ACHN (cell line): ENCODE measurements around the gene PREP.
"Not testable (repeated sequence)": the region's sequence is repeated elsewhere in the genome, so short reads cannot be mapped to it uniquely, and the experiment has no call there.

Experiments
- DNase-seq: peaks from one replicate; pipeline ENCODE4 v3.0.0-alpha.2; 2015
- in situ Hi-C: cut with HindIII; loops from 2 replicates; pipeline ENCODE4 v1.10.0; 2017; ENCODE audit warnings: low sequenced_read_pairs, low pct_ligation_motif_present, low pct_unique_long_range_greater_than_20kb

PREP gene

GRCh38 chr6:105402939-105403935, at the start of gene PREP:
Gene PREP, minus strand, starts transcription at chr6:105403082. Its CDS starts 191 bp downstream, at chr6:105402891.
- DNase-seq = peak; percentile 80
- in situ Hi-C loops = no loop called here

DNA sequence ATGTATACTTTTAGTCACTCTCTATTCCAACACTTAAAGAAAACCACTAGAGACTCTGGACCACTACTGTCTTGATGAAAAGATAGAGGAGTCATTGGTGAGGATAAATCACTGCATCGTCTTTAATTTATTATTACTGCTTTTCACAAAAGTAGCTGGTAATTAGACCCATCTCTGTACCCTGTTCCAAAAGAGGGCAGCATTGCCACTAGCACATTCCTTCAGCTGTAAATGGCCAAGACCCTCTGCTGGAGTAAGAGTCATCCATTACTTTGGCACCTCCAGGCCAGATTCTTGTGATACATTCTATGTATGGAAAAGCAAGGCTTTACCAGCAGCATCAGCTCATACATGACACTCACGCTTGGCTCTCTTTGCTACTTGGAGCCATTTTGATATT, 49.5 kb upstream of the PREP start:
- in situ Hi-C loops = no loop called here

DNA sequence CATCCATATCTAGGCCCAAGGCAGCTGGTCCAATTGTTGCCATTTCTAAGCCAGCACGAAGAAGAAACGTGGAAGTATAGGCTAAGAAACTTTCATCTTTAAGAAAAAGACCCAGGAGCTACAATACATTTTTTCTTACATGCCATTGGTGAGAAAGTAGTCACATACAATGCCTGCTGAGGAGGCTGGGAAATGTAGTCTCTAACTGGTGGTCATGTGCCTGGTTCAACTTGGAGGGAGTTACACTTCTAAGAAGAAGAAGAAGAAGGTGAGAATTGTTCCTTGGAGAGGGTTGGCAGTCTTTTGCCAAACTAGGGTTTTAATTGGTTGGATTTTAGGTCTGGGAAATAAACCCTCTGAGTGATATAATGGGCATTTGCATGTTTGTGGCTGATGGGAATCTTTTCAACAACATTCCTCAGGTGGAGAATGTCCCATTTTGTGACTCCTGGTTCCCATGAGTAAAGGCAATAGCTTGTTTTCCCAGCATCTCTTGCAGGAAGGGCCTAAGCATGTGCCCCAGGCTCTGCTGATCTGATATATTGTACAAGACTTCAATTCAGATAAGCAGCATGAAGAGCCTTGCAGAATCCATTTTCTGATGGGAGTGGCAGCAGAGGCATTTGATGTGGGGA, 47.0 kb upstream of the PREP start:
- in situ Hi-C loops = no loop called here

More for the DNA sequence above, 49.5 kb upstream of the PREP start:
- DNase-seq = no peak

GRCh38 chr6:105445481-105445880, 42.6 kb upstream of the PREP start:
- in situ Hi-C loops = no loop called here
- DNase-seq = no peak

More for the DNA sequence above, 47.0 kb upstream of the PREP start:
- DNase-seq = no peak

DNA sequence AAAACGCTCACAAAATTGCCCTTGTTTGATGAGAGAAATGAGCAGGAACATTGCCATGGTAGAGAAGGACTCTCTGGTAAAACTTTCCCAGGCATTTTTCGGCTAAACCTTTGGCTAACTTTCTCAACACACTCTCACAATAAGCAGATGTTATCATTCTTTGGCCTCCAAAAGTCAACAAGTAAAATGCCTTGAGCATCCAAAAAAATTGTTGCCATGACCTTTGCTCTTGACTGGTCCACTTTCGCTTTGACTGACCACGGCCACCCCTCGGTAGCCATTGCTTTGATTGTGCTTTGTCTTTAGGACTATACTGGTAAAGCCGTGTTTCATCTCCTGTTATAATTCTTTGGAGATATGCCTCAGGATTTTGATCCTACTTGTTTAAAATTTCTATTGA, 41.1 kb upstream of the PREP start:
- DNase-seq = no peak
- in situ Hi-C loops = no loop called here

GRCh38 chr6:105442369-105442768, 39.5 kb upstream of the PREP start:
- DNase-seq = no peak
- in situ Hi-C loops = no loop called here

GRCh38 chr6:105437236-105437635, 34.4 kb upstream of the PREP start:
- in situ Hi-C loops = no loop called here
- no peak for DNase-seq

DNA sequence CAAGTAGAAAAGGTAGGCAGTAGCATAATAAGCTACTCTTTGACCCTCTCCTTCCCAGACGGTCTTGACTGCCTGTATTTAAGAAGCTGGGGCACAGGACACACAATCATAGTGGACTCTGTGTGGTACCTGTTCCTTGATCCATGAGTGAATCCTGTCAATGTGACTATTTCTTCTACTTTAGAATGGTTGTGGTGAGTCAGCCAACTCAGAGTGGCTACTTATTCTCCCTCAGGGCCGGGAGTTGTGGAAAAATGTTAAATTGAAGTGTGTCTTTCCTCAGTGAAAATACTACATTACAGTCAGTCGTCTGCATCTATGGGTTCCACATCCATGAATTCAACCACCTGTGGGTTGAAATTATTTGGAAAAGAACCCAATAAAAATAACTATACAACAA, 30.8 kb upstream of the PREP start:
- DNase-seq = no peak
- in situ Hi-C loops = no loop called here

DNA sequence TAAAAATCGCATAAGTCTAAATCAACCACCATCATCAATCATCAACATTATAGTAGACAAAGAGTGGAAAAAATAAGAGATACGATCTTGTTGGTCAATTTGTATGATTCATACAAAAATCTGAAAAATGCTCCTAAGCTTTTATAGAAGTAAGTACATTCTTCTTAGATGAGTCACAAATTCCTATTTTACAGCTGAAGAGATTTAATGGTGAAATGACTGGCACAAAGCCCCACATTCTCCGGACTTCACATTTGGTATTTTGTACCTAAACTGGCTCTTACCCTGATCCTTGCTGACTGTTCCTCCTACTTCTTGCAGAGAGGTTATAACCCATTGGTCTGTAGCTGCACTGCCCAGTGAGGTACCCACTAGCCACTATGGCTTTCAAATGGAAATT, 29.9 kb upstream of the PREP start:
- in situ Hi-C loops = no loop called here
- peak; percentile 95 for DNase-seq

- in situ Hi-C loops = no loop called here
- peak; percentile 59 for DNase-seq
Measured at GRCh38 chr6:105431226-105431625, 28.3 kb upstream of the PREP start.

GRCh38 chr6:105430685-105431084, 27.8 kb upstream of the PREP start:
- DNase-seq = no peak
- in situ Hi-C loops = no loop called here

GRCh38 chr6:105429676-105430075, 26.8 kb upstream of the PREP start:
- DNase-seq = no peak
- in situ Hi-C loops = no loop called here

DNA sequence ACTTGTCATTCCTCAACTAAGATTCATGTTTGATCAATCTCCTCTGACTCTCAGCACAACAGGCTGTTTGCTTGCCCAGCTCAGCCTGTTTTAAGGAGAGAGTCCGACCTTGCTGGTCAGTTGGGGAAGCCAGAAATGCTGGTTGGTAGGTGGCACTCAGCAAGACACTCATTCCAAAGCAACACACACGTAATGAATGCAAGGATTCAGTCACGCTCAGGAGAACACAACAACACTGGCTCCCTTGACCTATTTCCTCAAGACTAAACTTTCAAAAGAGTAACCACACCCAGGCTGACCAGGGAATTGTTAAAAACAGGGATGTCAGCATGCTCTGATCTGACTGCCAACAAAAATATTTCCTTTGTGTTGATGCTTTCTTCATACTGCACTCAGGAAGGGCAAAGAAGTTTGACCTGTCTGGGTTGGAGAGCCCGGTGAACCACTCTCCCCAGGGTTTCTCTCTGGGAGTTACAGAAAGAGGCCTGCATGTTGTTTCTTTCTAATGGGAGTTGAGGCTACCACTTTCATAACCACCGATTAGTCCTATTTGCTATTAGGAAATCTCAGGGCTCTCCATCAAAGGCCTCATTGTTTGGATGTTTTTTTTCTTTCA, 25.6 kb upstream of the PREP start:
- DNase-seq = no peak
- in situ Hi-C loops = no loop called here

GRCh38 chr6:105424175-105424783, 21.4 kb upstream of the PREP start:
- in situ Hi-C loops = no loop called here

DNA sequence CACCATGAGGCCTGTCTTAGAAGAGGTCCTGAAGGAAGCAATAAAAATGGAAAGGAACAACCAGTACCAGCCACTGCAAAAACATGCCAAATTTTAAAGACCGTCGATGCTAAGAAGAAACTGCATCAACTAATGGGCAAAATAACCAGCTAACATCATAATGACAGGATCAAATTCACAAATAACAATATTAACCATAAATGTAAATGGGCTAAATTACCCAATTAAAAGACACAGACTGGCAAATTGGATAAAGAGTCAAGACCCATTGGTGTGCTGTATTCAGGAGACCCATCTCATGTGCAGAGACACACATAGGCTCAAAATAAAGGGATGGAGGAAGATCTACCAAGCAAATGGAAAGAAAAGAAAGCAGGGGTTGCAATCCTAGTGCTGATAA, 14.1 kb upstream of the PREP start:
- in situ Hi-C loops, DNase-seq: not testable (repeated sequence)

More at GRCh38 chr6:105424175-105424783, 21.4 kb upstream of the PREP start:
- DNase-seq = peak; percentile 61

GRCh38 chr6:105409734-105410133, 6.9 kb upstream of the PREP start:
- no peak for DNase-seq
- in situ Hi-C loops = no loop called here

DNA sequence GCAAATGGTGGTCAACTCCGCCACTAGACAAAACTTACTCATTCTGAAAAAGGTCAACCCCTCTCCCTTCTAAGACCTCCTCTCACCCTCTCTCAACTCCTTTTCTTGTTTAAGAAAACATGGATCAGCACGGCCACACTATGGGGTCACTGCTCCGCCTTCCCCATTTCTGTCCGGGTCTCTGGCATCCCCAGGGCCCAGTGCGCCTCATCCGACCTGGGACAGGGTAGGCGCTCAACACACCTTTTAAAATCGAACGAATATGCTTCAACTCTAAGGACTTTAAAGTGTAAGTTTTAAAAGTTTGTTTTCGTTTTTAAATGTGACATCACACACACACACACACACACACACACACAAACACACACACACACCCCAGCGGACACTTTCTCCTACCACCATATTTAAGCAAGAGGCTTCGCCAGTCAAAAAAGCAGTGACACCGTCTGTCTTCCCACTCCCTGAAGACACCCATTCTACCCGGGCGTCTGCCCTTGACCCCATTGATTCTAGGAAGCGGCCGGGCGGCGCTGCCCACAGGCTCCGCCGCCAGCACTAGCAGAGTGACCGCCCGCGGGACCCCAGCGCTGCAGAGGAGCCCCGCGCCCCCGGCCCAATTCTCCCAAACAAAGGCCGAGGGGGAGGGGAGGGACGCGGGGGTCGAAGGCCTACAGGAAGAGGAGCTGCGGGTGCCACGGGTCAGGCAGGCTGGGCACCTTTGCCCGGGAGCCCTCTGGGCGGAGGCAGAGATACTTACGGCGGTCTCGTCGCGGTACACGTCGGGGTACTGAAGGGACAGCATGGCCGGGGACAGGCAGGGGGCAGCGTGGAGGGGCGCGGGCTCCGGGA, 568 bp downstream of the PREP start:
- in situ Hi-C loops = no loop called here

More for the DNA sequence above, 568 bp downstream of the PREP start:
- peak; percentile 31 for DNase-seq
